Prostate gland (tissue), 2 donors: ENCODE measurements around the gene EDAR.

ENCODE experiments used
- CTCF ChIP-seq, 4 experiments: fragments of 200-600 bp in 2 of 4; fragments of 450-650 bp in 2 of 4; sonication (generic) in 2 of 4; IDR thresholded peaks; 1 replicate in 3 of 4; 2 replicates in 1 of 4; pipeline ENCODE4 v1.5.1; 2016 to 2019; ENCODE audit warnings: antibody characterized with exemption in 4 of 4, mild to moderate bottlenecking in 2 of 4, moderate library complexity in 2 of 4
- POLR2A ChIP-seq: fragments of 450-650 bp; IDR thresholded peaks from one replicate; pipeline ENCODE4 v1.6.1; 2016; ENCODE audit warnings: antibody characterized with exemption, mild to moderate bottlenecking

- TF ChIP-seq CTCF (IDR thresholded peaks at IDR 0.05) (no peak), POLR2A (no peak)
Measured at GRCh38 chr2:108922141-108922915, 66.7 kb downstream of the EDAR start.
